GM06990 (cell line): ENCODE results near the gene CDC37L1.

ENCODE experiments used
- DNase-seq: peaks from one replicate; pipeline ENCODE4 v3.0.0-alpha.2; 2011; ENCODE audit not compliant: insufficient read length; ENCODE audit errors: extremely low read depth
- H3K27me3 ChIP-seq: replicated peaks from 2 replicates; pipeline ENCODE4 v1.6.0; 2011; ENCODE audit warnings: low read length; ENCODE audit not compliant: control insufficient read depth, insufficient read depth
- H3K36me3 ChIP-seq: 2 replicates; pipeline ENCODE4 v1.5.1; 2011; ENCODE audit warnings: low read length; ENCODE audit not compliant: control insufficient read depth, insufficient read depth
- H3K4me3 ChIP-seq: replicated peaks from 2 replicates; pipeline ENCODE4 v1.5.1; 2011; ENCODE audit warnings: low read depth, mild to moderate bottlenecking, control low read depth, low read length
- CTCF ChIP-seq: IDR thresholded peaks from 2 replicates; pipeline ENCODE4 v1.5.1; 2011; ENCODE audit warnings: low read length, control low read depth, mild to moderate bottlenecking, inconsistent platforms; ENCODE audit not compliant: insufficient read depth, poor library complexity, severe bottlenecking

Gene CDC37L1

DNA sequence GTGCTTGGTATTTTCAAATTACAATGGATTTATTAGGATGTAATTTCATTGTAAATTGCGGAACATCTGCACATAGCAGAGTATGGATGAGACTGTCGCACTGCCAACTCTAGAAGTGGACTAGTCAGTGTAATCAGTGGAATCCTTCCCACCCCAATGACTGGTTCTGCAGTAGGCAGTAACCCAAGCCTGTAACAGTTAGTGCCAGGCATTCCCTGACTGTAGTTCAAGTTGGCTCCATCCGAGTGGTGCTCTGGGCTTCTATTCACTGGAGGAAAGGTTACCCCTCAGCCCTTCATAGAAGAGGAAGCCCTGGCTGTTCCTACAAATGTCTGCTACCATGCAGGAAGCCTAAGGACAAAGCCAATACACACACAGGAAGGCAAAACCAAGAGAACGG, 38.4 kb downstream of the CDC37L1 start:
- H3K36me3 ChIP-seq, result peaks cover 20% of the 10 kb centered on the region
- no peak for DNase-seq

GRCh38 chr9:4718911-4719310, 39.5 kb downstream of the CDC37L1 start:
- DNase-seq, result no peak
- Histone ChIP-seq H3K36me3 (peaks cover 20% of the 10 kb centered on the region), H3K27me3 (no peaks in the 10 kb centered on the region), H3K4me3 (no peak overlapping the region)
- no peak for TF ChIP-seq CTCF

More for the DNA sequence above, 38.4 kb downstream of the CDC37L1 start:
- Histone ChIP-seq H3K27me3 (no peaks in the 10 kb centered on the region), H3K4me3 (no peak overlapping the region)
- TF ChIP-seq CTCF, result no peak

GRCh38 chr9:4721736-4722135, 42.4 kb downstream of the CDC37L1 start:
- no peak for TF ChIP-seq CTCF
- no peak overlapping the region for H3K4me3 ChIP-seq
- no peak for DNase-seq
- peaks cover 16% of the 10 kb centered on the region for H3K36me3 ChIP-seq
- no peaks in the 10 kb centered on the region for H3K27me3 ChIP-seq

GRCh38 chr9:4725706-4726442, 46.5 kb downstream of the CDC37L1 start:
- DNase-seq, result no peak
- H3K4me3 ChIP-seq, result no peak overlapping the region
- H3K27me3 ChIP-seq, result no peaks in the 10 kb centered on the region
- H3K36me3 ChIP-seq, result peaks cover 2% of the 10 kb centered on the region; the same call in 1 of the 2 replicates
- no peak for TF ChIP-seq CTCF

DNA sequence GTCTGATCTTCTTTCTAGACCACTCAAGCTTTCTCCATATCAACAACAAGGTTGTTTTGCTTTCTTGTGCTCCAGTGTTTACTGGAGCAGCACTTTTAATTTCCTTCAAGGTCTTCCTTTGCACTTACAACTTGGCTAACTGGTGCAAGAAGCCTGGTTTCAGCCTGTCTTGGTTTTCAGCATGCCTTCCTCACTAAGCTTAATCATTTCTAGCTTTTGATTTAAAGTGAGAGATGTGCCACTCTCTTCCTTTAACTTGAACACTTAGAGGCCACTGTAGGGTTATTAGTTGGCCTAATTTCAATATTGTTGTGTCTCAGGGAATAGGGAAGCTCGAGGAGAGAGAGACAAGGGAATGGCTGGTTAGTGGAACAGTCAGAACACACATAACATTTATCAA, 48.2 kb downstream of the CDC37L1 start:
- Histone ChIP-seq H3K27me3 (no peaks in the 10 kb centered on the region), H3K4me3 (no peak overlapping the region), H3K36me3 (no peaks in the 10 kb centered on the region; the same call in 1 of the 2 replicates)
- no peak for TF ChIP-seq CTCF
- DNase-seq, result no peak

GRCh38 chr9:4732890-4733289, 53.5 kb downstream of the CDC37L1 start:
- H3K27me3 ChIP-seq, result no peaks in the 10 kb centered on the region
- no peak for DNase-seq
- TF ChIP-seq CTCF, result no peak
- H3K36me3 ChIP-seq, result no peaks in the 10 kb centered on the region; the same call in 1 of the 2 replicates
- H3K4me3 ChIP-seq, result no peak overlapping the region
